Transverse colon (tissue), 4 donors: ENCODE results near the gene TXN. TPM values are rescaled to one million over a fixed set of nuclear protein-coding genes. Genes with fewer than 3 reads are reported as not detected.
A peak's percentile ranks its signal among the peaks of the same experiment; 100 is the strongest.

Experiments
- DNase-seq: peaks from one replicate; pipeline ENCODE4 v3.0.0-alpha.2; 2019
- H3K27ac ChIP-seq, 4 donors: fragments of 200-600 bp; sonication (generic); 2 replicates each; pipeline ENCODE4 v1.5.1; 2016 to 2018; ENCODE audit warnings: inconsistent platforms in 4 of 4
- H3K27me3 ChIP-seq: fragments of 200-600 bp; sonication (generic); 2 replicates; pipeline ENCODE4 v1.5.1; 2017; ENCODE audit warnings: inconsistent platforms
- H3K36me3 ChIP-seq, 4 donors: fragments of 200-600 bp; sonication (generic); 2 replicates each; pipeline ENCODE4 v1.5.1; 2017 to 2019; ENCODE audit warnings: inconsistent platforms in 4 of 4
- H3K4me1 ChIP-seq, 4 donors: fragments of 200-600 bp; sonication (generic); 2 replicates each; pipeline ENCODE4 v1.5.1; 2017 to 2020; ENCODE audit warnings: inconsistent platforms in 4 of 4
- H3K4me3 ChIP-seq, 4 donors: fragments of 200-600 bp; sonication (generic); 1 replicate in 1 of 4; 2 replicates in 3 of 4; pipeline versions ENCODE4 v1.5.1 to v1.6.1; 2017 to 2019; ENCODE audit warnings: inconsistent platforms in 4 of 4
- H3K9me3 ChIP-seq, 2 donors: fragments of 200-600 bp; sonication (generic); 2 replicates each; pipeline ENCODE4 v1.5.1; 2017 to 2019; ENCODE audit warnings: inconsistent platforms in 2 of 2
- CTCF ChIP-seq, 5 experiments: fragments of 200-600 bp in 3 of 5; fragments of 450-650 bp in 2 of 5; sonication (generic) in 3 of 5; IDR thresholded peaks; 1 replicate in 2 of 5; 2 replicates in 3 of 5; pipeline ENCODE4 v1.5.1; 2016 to 2017; ENCODE audit warnings: antibody characterized with exemption in 5 of 5, inconsistent platforms in 3 of 5, mild to moderate bottlenecking in 2 of 5, moderate library complexity in 1 of 5
- EP300 ChIP-seq: sonication (generic); formaldehyde crosslinking; IDR thresholded peaks from one replicate; pipeline ENCODE4 v1.6.1; 2017; ENCODE audit warnings: antibody characterized with exemption, low read depth
- POLR2A ChIP-seq: fragments of 450-650 bp; IDR thresholded peaks from one replicate; pipeline ENCODE4 v1.6.1; 2016; ENCODE audit warnings: antibody characterized with exemption, mild to moderate bottlenecking, moderate library complexity
- POLR2AphosphoS5 ChIP-seq, 3 donors: sonication (generic); formaldehyde crosslinking; IDR thresholded peaks; one replicate each; pipeline ENCODE4 v1.6.1; 2016; ENCODE audit warnings: antibody characterized with exemption in 3 of 3
- WGBS, 2 donors: methylation state at CpG; one replicate each; pipeline ENCODE4 v1.1.5; 2018; ENCODE audit warnings: low coverage in 1 of 2; 5-methylcytosine and 5-hydroxymethylcytosine counted together
- in situ Hi-C, 4 donors: fragments of 200-750 bp; cut with MboI; loops; one replicate each; pipeline versions ENCODE4 v1.15.0 to v1.15.1; 2017; ENCODE audit warnings: low sequenced_read_pairs in 3 of 4, low pct_ligation_motif_present in 1 of 4, low pct_unique_long_range_greater_than_20kb in 1 of 4
- intact Hi-C: fragments of 100-400 bp; cut with DNase I; formaldehyde crosslinking; loops from one replicate; pipeline ENCODE4 v1.15.1; 2023; ENCODE audit warnings: low total_unique reads
- total RNA-seq, 4 donors: library from RNA; depleted of rRNA; stranded (reverse); fragments of >200 nt; gene quantifications; one replicate each; pipeline ENCODE4 v1.1.0, GENCODE V29; 2016

Gene TXN
- total RNA-seq, 4 donors from 2014 or later = 52.4 to 275 (median 182) TPM

GRCh38 chr9:110257097-110257841 is 962 bp upstream of the TXN start:
- DNase-seq = peak; percentile 40
- H3K4me1 ChIP-seq = peaks cover 29 to 66% (median 40%) of the 10 kb centered on the region in 4 donors
- no peak for TF ChIP-seq CTCF (IDR thresholded peaks at IDR 0.05)
- TF ChIP-seq POLR2A = no peak
- TF ChIP-seq POLR2AphosphoS5 (IDR thresholded peaks at IDR 0.05) = no peak
- no peak for TF ChIP-seq EP300
- no peaks in the 10 kb centered on the region for H3K36me3 ChIP-seq
- in situ Hi-C loops (no loop called here), intact Hi-C loops (no loop called here)
- H3K9me3 ChIP-seq = no peaks in the 10 kb centered on the region
- peak overlapping the region; percentile 90 to 98 (median 98) for H3K27ac ChIP-seq
- WGBS, 2 donors = 0 to 9% methylated on average over 5 to 14 of the region's 14 CpGs
- peak overlapping the region; percentile 58 to 93 (median 82) for H3K4me3 ChIP-seq
- H3K27me3 ChIP-seq = no peaks in the 10 kb centered on the region

- TF ChIP-seq CTCF (IDR thresholded peaks at IDR 0.05) = peak in 1 of 5 experiments; percentile 18
- peak; percentile 65 to 84 (median 74) for TF ChIP-seq POLR2AphosphoS5 (IDR thresholded peaks at IDR 0.05)
- peak; percentile 68 for TF ChIP-seq POLR2A
- TF ChIP-seq EP300 = no peak
- H3K4me1 ChIP-seq = peaks cover 29 to 65% (median 40%) of the 10 kb centered on the region in 4 donors
- H3K36me3 ChIP-seq = peaks cover 0 to 3% (median 0%) of the 10 kb centered on the region in 4 donors
- H3K4me3 ChIP-seq = peak overlapping the region; percentile 58 to 93 (median 93)
- DNase-seq = peak; percentile 78
- no peaks in the 10 kb centered on the region for H3K27me3 ChIP-seq
- H3K9me3 ChIP-seq = no peaks in the 10 kb centered on the region
- intact Hi-C loops = no loop called here
- H3K27ac ChIP-seq = peak overlapping the region; percentile 90 to 98 (median 98)
- in situ Hi-C loops = no loop called here
- 1% methylated on average over 59 of the region's 81 CpGs; no CpG with 5 or more reads in 1 of the 2 donors for WGBS, 2 donors
Observed at GRCh38 chr9:110255463-110256379, 586 bp downstream of the TXN start.

- in situ Hi-C loops = no loop called here
- 0 to 8% methylated on average over 2 to 17 of the region's 17 CpGs for WGBS, 2 donors
- peak; percentile 28 for DNase-seq
- Histone ChIP-seq H3K9me3 (no peaks in the 10 kb centered on the region), H3K4me1 (peaks cover 29 to 64% (median 40%) of the 10 kb centered on the region in 4 donors), H3K27ac (peak overlapping the region; percentile 90 to 98 (median 98)), H3K27me3 (no peaks in the 10 kb centered on the region), H3K4me3 (peak overlapping the region; percentile 58 to 93 (median 93)), H3K36me3 (peaks cover 0 to 10% (median 0%) of the 10 kb centered on the region in 4 donors)
- TF ChIP-seq POLR2A (no peak), POLR2AphosphoS5 (IDR thresholded peaks at IDR 0.05) (no peak), CTCF (IDR thresholded peaks at IDR 0.05) (no peak), EP300 (no peak)
- intact Hi-C loops = no loop called here
Observed at GRCh38 chr9:110255034-110255462, 1.3 kb downstream of the TXN start.

GRCh38 chr9:110254500-110254899 is 1.8 kb downstream of the TXN start:
- Histone ChIP-seq H3K27me3 (no peaks in the 10 kb centered on the region), H3K36me3 (peaks cover 0 to 15% (median 0%) of the 10 kb centered on the region in 4 donors), H3K4me3 (peak overlapping the region in 3 of 4 donors; percentile 58 to 93 (median 93)), H3K4me1 (peaks cover 29 to 61% (median 40%) of the 10 kb centered on the region in 4 donors), H3K27ac (peak overlapping the region; percentile 90 to 98 (median 98)), H3K9me3 (no peaks in the 10 kb centered on the region)
- intact Hi-C loops (no loop called here), in situ Hi-C loops (no loop called here)
- 53 to 67% methylated on average over 2 of the region's 2 CpGs for WGBS, 2 donors
- no peak for DNase-seq
- no peak for TF ChIP-seq EP300
- TF ChIP-seq CTCF (IDR thresholded peaks at IDR 0.05) = no peak
- no peak for TF ChIP-seq POLR2A
- no peak for TF ChIP-seq POLR2AphosphoS5 (IDR thresholded peaks at IDR 0.05)
